BLaER1 (cell line): ENCODE data around the gene CCDC178.
"Not testable (repeated sequence)": the region's sequence is repeated elsewhere in the genome, so short reads cannot be mapped to it uniquely, and the experiment has no call there.

ENCODE experiments used
- H3K27ac ChIP-seq: shearing (Covaris generic); formaldehyde crosslinking; 2 replicates; pipeline ENCODE4 v1.8.1; 2022
- H3K27me3 ChIP-seq: shearing (Covaris generic); formaldehyde crosslinking; 2 replicates; pipeline ENCODE4 v1.8.1; 2022
- H3K36me3 ChIP-seq: shearing (Covaris generic); formaldehyde crosslinking; 2 replicates; pipeline ENCODE4 v1.8.1; 2022
- H3K4me1 ChIP-seq: shearing (Covaris generic); formaldehyde crosslinking; 2 replicates; pipeline ENCODE4 v1.8.1; 2022
- H3K4me2 ChIP-seq: shearing (Covaris generic); formaldehyde crosslinking; 2 replicates; pipeline ENCODE4 v1.8.1; 2022
- H3K4me3 ChIP-seq: shearing (Covaris generic); formaldehyde crosslinking; 2 replicates; pipeline ENCODE4 v1.8.1; 2022
- H3K9ac ChIP-seq: shearing (Covaris generic); formaldehyde crosslinking; 2 replicates; pipeline ENCODE4 v1.8.1; 2022
- H3K9me3 ChIP-seq: shearing (Covaris generic); formaldehyde crosslinking; 2 replicates; pipeline ENCODE4 v1.8.1; 2022
- H4K20me1 ChIP-seq: shearing (Covaris generic); formaldehyde crosslinking; 2 replicates; pipeline ENCODE4 v1.8.1; 2022
- Cebpa-rat ChIP-seq: shearing (Covaris generic); IDR thresholded peaks from 2 replicates; pipeline ENCODE4 v1.8.1; 2022

Gene CCDC178

DNA sequence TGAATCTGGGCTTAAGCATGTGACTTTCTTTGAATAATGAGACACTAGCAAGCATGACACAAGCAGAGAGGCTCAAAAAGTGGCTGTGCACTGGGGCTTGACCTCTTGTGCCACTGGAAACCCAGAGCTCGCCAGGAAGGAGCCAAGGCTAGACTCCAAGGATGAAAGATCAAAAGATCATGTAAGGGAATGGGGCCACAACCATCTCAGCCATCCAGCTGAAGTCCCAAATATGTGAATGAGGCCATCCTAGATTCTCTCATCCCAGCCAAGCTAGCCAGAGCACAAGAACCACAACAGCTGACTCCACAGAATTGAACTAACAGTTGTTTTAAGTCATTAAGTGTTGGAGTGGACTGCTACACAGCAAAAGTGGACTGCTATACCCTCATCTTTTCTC lies 288.1 kb downstream of the CCDC178 start:
- H3K36me3 ChIP-seq: no peaks in the 10 kb centered on the region
- no peaks in the 10 kb centered on the region for H4K20me1 ChIP-seq
- no peaks in the 10 kb centered on the region for H3K27me3 ChIP-seq
- no peak overlapping the region for H3K4me3 ChIP-seq
- H3K9ac ChIP-seq: no peak overlapping the region
- no peak overlapping the region for H3K27ac ChIP-seq
- H3K9me3 ChIP-seq: no peaks in the 10 kb centered on the region
- no peak for TF ChIP-seq Cebpa-rat
- H3K4me2 ChIP-seq: no peak overlapping the region
- H3K4me1 ChIP-seq: no peaks in the 10 kb centered on the region

- H3K9ac ChIP-seq, H3K36me3 ChIP-seq, H4K20me1 ChIP-seq, H3K4me1 ChIP-seq, H3K27me3 ChIP-seq, H3K4me3 ChIP-seq, H3K4me2 ChIP-seq, H3K9me3 ChIP-seq, H3K27ac ChIP-seq: not testable (repeated sequence)
These were observed 292.7 kb downstream of the CCDC178 start for GRCh38 chr18:33147811-33148210.

GRCh38 chr18:33146014-33146413 lies 294.5 kb downstream of the CCDC178 start:
- no peak for TF ChIP-seq Cebpa-rat
- H3K9me3 ChIP-seq: no peaks in the 10 kb centered on the region
- H3K27me3 ChIP-seq: no peaks in the 10 kb centered on the region
- no peaks in the 10 kb centered on the region for H4K20me1 ChIP-seq
- H3K9ac ChIP-seq: no peak overlapping the region
- no peak overlapping the region for H3K4me3 ChIP-seq
- H3K27ac ChIP-seq: no peak overlapping the region
- H3K4me2 ChIP-seq: no peak overlapping the region
- no peaks in the 10 kb centered on the region for H3K36me3 ChIP-seq
- no peaks in the 10 kb centered on the region for H3K4me1 ChIP-seq

- Histone ChIP-seq H3K36me3 (no peaks in the 10 kb centered on the region), H3K9ac (no peak overlapping the region), H3K27me3 (no peaks in the 10 kb centered on the region), H3K9me3 (peaks cover 12% of the 10 kb centered on the region), H3K4me1 (no peaks in the 10 kb centered on the region), H4K20me1 (no peaks in the 10 kb centered on the region), H3K4me3 (no peak overlapping the region), H3K27ac (no peak overlapping the region), H3K4me2 (no peak overlapping the region)
- no peak for TF ChIP-seq Cebpa-rat
These were observed 304.4 kb downstream of the CCDC178 start for GRCh38 chr18:33135951-33136660.

GRCh38 chr18:33132657-33133056 lies 307.9 kb downstream of the CCDC178 start:
- H3K27me3 ChIP-seq: no peaks in the 10 kb centered on the region
- no peaks in the 10 kb centered on the region for H4K20me1 ChIP-seq
- H3K9ac ChIP-seq: no peak overlapping the region
- no peak overlapping the region for H3K27ac ChIP-seq
- no peak overlapping the region for H3K4me3 ChIP-seq
- no peak overlapping the region for H3K4me2 ChIP-seq
- no peaks in the 10 kb centered on the region for H3K4me1 ChIP-seq
- TF ChIP-seq Cebpa-rat: no peak
- H3K36me3 ChIP-seq: no peaks in the 10 kb centered on the region
- no peaks in the 10 kb centered on the region for H3K9me3 ChIP-seq

GRCh38 chr18:33128581-33128980 lies 311.9 kb downstream of the CCDC178 start:
- H3K36me3 ChIP-seq: no peaks in the 10 kb centered on the region
- TF ChIP-seq Cebpa-rat: no peak
- H3K9me3 ChIP-seq: no peaks in the 10 kb centered on the region
- no peaks in the 10 kb centered on the region for H4K20me1 ChIP-seq
- no peak overlapping the region for H3K9ac ChIP-seq
- H3K4me3 ChIP-seq: no peak overlapping the region
- no peaks in the 10 kb centered on the region for H3K4me1 ChIP-seq
- no peak overlapping the region for H3K4me2 ChIP-seq
- no peak overlapping the region for H3K27ac ChIP-seq
- H3K27me3 ChIP-seq: no peaks in the 10 kb centered on the region

DNA sequence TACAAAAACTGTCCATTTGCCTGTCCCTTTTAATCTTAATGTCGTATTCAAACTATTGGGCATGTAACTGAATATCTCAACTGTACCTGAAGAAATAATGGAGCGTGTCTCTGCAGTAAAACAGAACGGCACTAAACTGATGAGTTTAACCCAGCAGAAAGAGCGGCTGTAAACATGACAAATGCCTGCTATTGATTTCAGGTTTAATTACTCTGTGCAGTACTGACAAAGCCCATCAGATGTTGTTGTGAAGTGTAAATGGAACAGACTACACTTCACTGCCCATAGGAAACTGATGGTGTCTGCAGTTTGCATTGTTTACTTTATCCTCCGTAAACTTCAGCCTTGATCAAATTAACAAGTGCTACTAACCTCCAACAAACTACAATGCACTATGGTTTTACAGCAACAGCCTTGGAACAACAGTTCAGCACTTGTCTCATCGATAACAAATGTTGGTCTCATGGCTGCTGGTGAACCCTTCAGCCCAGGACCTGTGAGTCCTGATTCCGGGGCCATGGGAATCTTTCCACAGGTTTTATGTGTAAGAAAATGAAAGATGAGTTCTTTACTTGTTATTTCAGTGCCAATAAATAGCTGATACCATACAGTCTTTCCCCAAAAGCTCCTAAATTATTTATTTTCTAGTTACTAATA lies 316.5 kb downstream of the CCDC178 start:
- no peaks in the 10 kb centered on the region for H4K20me1 ChIP-seq
- no peaks in the 10 kb centered on the region for H3K36me3 ChIP-seq
- TF ChIP-seq Cebpa-rat: no peak
- no peak overlapping the region for H3K27ac ChIP-seq
- no peak overlapping the region for H3K9ac ChIP-seq
- no peak overlapping the region for H3K4me3 ChIP-seq
- H3K4me1 ChIP-seq: no peaks in the 10 kb centered on the region
- no peak overlapping the region for H3K4me2 ChIP-seq
- no peaks in the 10 kb centered on the region for H3K9me3 ChIP-seq
- no peaks in the 10 kb centered on the region for H3K27me3 ChIP-seq

DNA sequence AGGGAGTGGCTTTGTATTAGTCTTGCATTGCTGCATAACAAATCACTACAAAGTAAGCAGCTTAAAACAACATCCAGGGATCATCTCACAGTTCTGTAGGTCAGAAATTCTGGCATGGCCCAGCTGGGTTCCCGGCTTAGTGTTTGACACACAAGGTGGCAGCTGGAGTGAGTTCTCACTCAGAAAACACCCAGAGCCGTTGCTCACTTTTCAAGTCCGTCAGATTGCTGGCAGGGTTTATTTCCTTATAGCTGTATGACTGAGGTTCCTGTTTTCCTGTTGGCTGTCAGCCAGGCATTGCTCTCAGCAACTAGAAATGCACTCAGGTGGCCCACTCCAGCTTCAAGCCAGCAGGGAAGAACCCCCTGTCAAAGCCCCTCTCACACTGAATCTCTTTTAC lies 324.1 kb downstream of the CCDC178 start:
- TF ChIP-seq Cebpa-rat: no peak
- Histone ChIP-seq H3K36me3 (no peaks in the 10 kb centered on the region), H3K4me3 (no peak overlapping the region)

DNA sequence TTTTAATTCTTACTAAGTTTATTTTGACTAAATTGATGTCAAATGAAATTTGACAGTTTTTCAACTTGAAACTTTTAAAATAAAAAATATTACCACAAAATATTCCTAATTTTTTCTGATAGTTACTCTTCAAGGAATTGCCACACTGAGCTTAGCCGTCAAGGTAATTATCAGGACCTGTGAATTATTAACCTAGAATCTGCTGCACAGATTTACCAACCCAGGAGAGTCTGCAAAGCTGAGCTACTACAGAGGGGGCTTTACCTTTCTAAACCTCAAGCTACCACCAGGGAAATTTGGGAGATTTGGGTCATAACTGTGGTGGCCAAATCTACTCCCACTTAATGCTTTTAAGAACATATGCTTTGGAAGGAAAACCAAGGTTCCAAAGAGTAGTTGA lies 324.6 kb downstream of the CCDC178 start:
- H3K36me3 ChIP-seq: no peaks in the 10 kb centered on the region
- no peaks in the 10 kb centered on the region for H3K27me3 ChIP-seq
- H3K9me3 ChIP-seq: no peaks in the 10 kb centered on the region
- no peak overlapping the region for H3K4me2 ChIP-seq
- no peak for TF ChIP-seq Cebpa-rat
- H4K20me1 ChIP-seq: no peaks in the 10 kb centered on the region
- no peak overlapping the region for H3K4me3 ChIP-seq
- peaks cover 5% of the 10 kb centered on the region; the same call in 1 of the 2 replicates for H3K4me1 ChIP-seq
- H3K27ac ChIP-seq: no peak overlapping the region
- H3K9ac ChIP-seq: no peak overlapping the region

More for the DNA sequence above, 324.1 kb downstream of the CCDC178 start:
- H3K27ac ChIP-seq: no peak overlapping the region
- no peak overlapping the region for H3K9ac ChIP-seq
- H3K4me2 ChIP-seq: no peak overlapping the region
- peaks cover 5% of the 10 kb centered on the region; the same call in 1 of the 2 replicates for H3K4me1 ChIP-seq
- H4K20me1 ChIP-seq: no peaks in the 10 kb centered on the region
- no peaks in the 10 kb centered on the region for H3K9me3 ChIP-seq
- H3K27me3 ChIP-seq: no peaks in the 10 kb centered on the region

DNA sequence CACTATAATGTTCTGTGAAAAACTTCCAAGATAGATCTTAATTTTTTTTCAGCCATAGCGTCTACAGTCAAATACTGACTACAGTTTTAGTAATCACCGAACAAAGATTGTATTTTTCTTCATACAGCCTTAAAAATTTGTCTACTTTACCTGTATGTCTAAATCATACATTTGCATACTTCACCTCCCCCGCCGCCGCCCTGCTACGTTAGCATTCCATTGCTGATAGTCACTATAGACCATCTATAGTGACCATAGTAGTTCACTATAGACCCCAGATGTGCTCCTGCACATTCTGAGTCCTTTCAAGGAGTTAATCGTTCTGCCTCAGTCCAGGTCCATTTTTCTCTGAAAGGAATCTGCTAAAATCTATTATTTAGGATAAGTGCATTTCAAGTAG lies 325.0 kb downstream of the CCDC178 start:
- Histone ChIP-seq H3K4me1 (peaks cover 5% of the 10 kb centered on the region; the same call in 1 of the 2 replicates), H3K4me2 (no peak overlapping the region), H3K27ac (no peak overlapping the region), H3K4me3 (no peak overlapping the region), H3K9me3 (no peaks in the 10 kb centered on the region), H4K20me1 (no peaks in the 10 kb centered on the region), H3K27me3 (no peaks in the 10 kb centered on the region), H3K9ac (no peak overlapping the region), H3K36me3 (no peaks in the 10 kb centered on the region)
- no peak for TF ChIP-seq Cebpa-rat

DNA sequence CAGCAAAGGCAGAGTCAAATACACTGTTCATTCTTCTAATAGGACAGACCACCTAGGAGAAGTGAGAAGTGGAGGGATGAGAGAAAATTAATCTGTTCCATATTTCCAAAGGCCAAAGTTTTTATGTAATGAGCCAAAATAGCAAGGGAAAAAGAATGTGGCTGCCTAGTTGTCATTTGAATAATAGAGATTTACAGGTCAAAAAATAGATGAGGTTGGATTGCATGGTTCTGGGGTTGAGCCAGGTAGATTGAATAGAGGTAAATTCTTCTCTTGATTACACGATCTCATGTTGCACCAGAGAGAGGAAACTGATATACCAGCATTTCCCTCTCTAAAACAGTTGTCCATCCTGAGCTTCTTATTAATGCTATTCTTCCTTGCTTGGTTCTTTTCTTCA lies 325.8 kb downstream of the CCDC178 start:
- no peak for TF ChIP-seq Cebpa-rat
- Histone ChIP-seq H3K27me3 (no peaks in the 10 kb centered on the region), H4K20me1 (no peaks in the 10 kb centered on the region), H3K4me2 (no peak overlapping the region), H3K9ac (no peak overlapping the region), H3K27ac (no peak overlapping the region), H3K4me1 (peaks cover 5% of the 10 kb centered on the region; the same call in 1 of the 2 replicates), H3K9me3 (no peaks in the 10 kb centered on the region), H3K4me3 (no peak overlapping the region), H3K36me3 (no peaks in the 10 kb centered on the region)
